HepG2 (cell line): Measurements from ENCODE around the gene TNFSF13B. TPM values are rescaled to one million over a fixed set of nuclear protein-coding genes. Genes with fewer than 3 reads are reported as not detected.

Experiments
- ATAC-seq: fragments of 200-7000 bp; cut with Tn5 transposase; 3 replicates; pipeline ENCODE4 v1.9.1; 2020; ENCODE audit warnings: mild to moderate bottlenecking, moderate library complexity
- BruUV-seq: library from RNA; stranded (reverse); fragments of 400-500 nt; replicated peaks from 2 replicates; lab custom pipeline; 2021; lab: Mats Ljungman, UMichigan
- CTCF ChIA-PET: fragments of 300-600 bp; formaldehyde crosslinking; extraction: SDS; loops from one replicate; lab custom pipeline; 2021; ENCODE audit warnings: low total read pairs, inconsistent platforms, low intra/inter-chr PET ratio; lab: Yijun Ruan, JAX
- POLR2A ChIA-PET: fragments of 350-600 bp; sonication (Branson Sonifier 250); formaldehyde crosslinking; loops from one replicate; lab custom pipeline; 2020; ENCODE audit warnings: antibody characterized with exemption, inconsistent platforms; lab: Yijun Ruan, JAX
- DNase-seq: peaks from one replicate; pipeline ENCODE4 v3.0.0-alpha.2; 2015; ENCODE audit warnings: low spot score
- FAIRE-seq: peaks from 3 replicates; lab custom pipeline; 2011; peaks lifted over from hg19 to GRCh38; lab: Jason Lieb, UNC
- H2AFZ ChIP-seq: one replicate; pipeline ENCODE4 v1.6.1; 2011; ENCODE audit warnings: low read length, inconsistent platforms
- H3K27ac ChIP-seq: fragments of 300-600 bp; 3 replicates; pipeline ENCODE4 v1.8.0; 2011; ENCODE audit warnings: mixed run types, mild to moderate bottlenecking, mixed read lengths, low read length, inconsistent platforms; ENCODE audit not compliant: insufficient read depth; ENCODE audit errors: extremely low read length
- H3K27me3 ChIP-seq, 2 experiments: fragments of 200-600 bp in 1 of 2; 2 replicates in 1 of 2; 3 replicates in 1 of 2; pipeline versions ENCODE4 v1.6.0 to v1.8.0; 2011; ENCODE audit warnings: low read length in 2 of 2, mild to moderate bottlenecking in 2 of 2, moderate library complexity in 2 of 2, inconsistent platforms in 1 of 2; ENCODE audit not compliant: insufficient read depth in 2 of 2, control insufficient read depth in 1 of 2
- H3K36me3 ChIP-seq, 2 experiments: fragments of 200-600 bp in 1 of 2; replicated peaks in 1 of 2; 2 replicates in 1 of 2; 3 replicates in 1 of 2; pipeline versions ENCODE4 v1.5.1 to v1.8.0; 2011; ENCODE audit warnings: low read length in 2 of 2, inconsistent platforms in 1 of 2; ENCODE audit not compliant: insufficient read depth in 2 of 2, control insufficient read depth in 1 of 2
- H3K4me1 ChIP-seq: 2 replicates; pipeline ENCODE4 v1.5.1; 2012; ENCODE audit warnings: low read length, inconsistent platforms; ENCODE audit not compliant: insufficient read depth
- H3K4me2 ChIP-seq: 2 replicates; pipeline ENCODE4 v1.6.0; 2011; ENCODE audit warnings: low read depth, low read length, inconsistent platforms
- H3K4me3 ChIP-seq, 3 experiments: fragments of 200-600 bp in 1 of 3; sonication (generic), shearing (Covaris generic) in 1 of 3; replicated peaks in 1 of 3; 2 replicates each; pipeline ENCODE4 v1.5.1; 2011 to 2016; ENCODE audit warnings: low read length in 3 of 3, inconsistent platforms in 2 of 3, low read depth in 2 of 3, mild to moderate bottlenecking in 2 of 3, control low read depth in 1 of 3, mixed read lengths in 1 of 3; ENCODE audit not compliant: insufficient read depth in 1 of 3
- H3K79me2 ChIP-seq: one replicate; pipeline ENCODE4 v1.6.1; 2011; ENCODE audit warnings: low read length, inconsistent platforms; ENCODE audit not compliant: insufficient read depth
- H3K9ac ChIP-seq: 2 replicates; pipeline ENCODE4 v1.6.0; 2011; ENCODE audit warnings: mild to moderate bottlenecking, low read depth, low read length, inconsistent platforms; ENCODE audit not compliant: insufficient read depth
- H3K9me3 ChIP-seq: 2 replicates; pipeline ENCODE4 v1.5.1; 2012; ENCODE audit warnings: mild to moderate bottlenecking, low read length
- H4K20me1 ChIP-seq: 2 replicates; pipeline ENCODE4 v1.6.0; 2011; ENCODE audit warnings: inconsistent platforms, mild to moderate bottlenecking, low read length, moderate library complexity; ENCODE audit not compliant: insufficient read depth
- ATRX ChIP-seq: sonication (generic); formaldehyde crosslinking; IDR thresholded peaks from 2 replicates; pipeline ENCODE4 v1.4.0; 2020; ENCODE audit warnings: missing genetic modification reagents, borderline replicate concordance
- HDAC2 ChIP-seq: sonication (generic); formaldehyde crosslinking; IDR thresholded peaks from 2 replicates; pipeline ENCODE4 v1.4.0; 2020; ENCODE audit warnings: missing genetic modification reagents
- POLR2AphosphoS2 ChIP-seq: IDR thresholded peaks from 2 replicates; pipeline ENCODE4 v1.6.1; 2011; ENCODE audit warnings: low read depth, low read length, improper control_type of control experiment
- SNAPC2 ChIP-seq: sonication (generic); formaldehyde crosslinking; IDR thresholded peaks from 2 replicates; pipeline ENCODE4 v1.8.1; 2022; ENCODE audit warnings: mild to moderate bottlenecking, missing genetic modification reagents
- SOX13 ChIP-seq, 3 experiments: fragments of 450-650 bp in 1 of 3; sonication (generic) in 1 of 3; formaldehyde crosslinking in 1 of 3; IDR thresholded peaks in 2 of 3; conservative IDR thresholded peaks in 1 of 3; 2 replicates each; pipeline versions ENCODE4 v1.5.0 to v1.6.1; 2016 to 2020; ENCODE audit warnings: antibody characterized with exemption in 1 of 3, mild to moderate bottlenecking in 1 of 3, missing compliant biosample characterization in 1 of 3, missing genetic modification reagents in 1 of 3, moderate library complexity in 1 of 3
- TAF15 ChIP-seq: fragments of 200-400 bp; formaldehyde crosslinking; IDR thresholded peaks from one replicate; pipeline ENCODE4 v1.6.1; 2018; ENCODE audit warnings: mild to moderate bottlenecking, low read depth, low read length; ENCODE audit not compliant: poor library complexity, severe bottlenecking
- ZFP90 ChIP-seq: sonication (generic); formaldehyde crosslinking; IDR thresholded peaks from 2 replicates; pipeline ENCODE4 v1.8.0; 2022; ENCODE audit warnings: missing genetic modification reagents, mild to moderate bottlenecking, inconsistent platforms, borderline replicate concordance
- ZNF629 ChIP-seq: sonication (generic); formaldehyde crosslinking; conservative IDR thresholded peaks from 2 replicates; pipeline ENCODE4 v1.5.0; 2020; ENCODE audit warnings: missing genetic modification reagents
- WGBS: methylation state at CpG from one replicate; pipeline ENCODE4 v1.1.6; 2017; ENCODE audit warnings: low lambda C conversion rate; 5-methylcytosine and 5-hydroxymethylcytosine counted together
- in situ Hi-C: cut with HindIII; loops from 2 replicates; pipeline ENCODE4 v1.10.0; 2017; ENCODE audit warnings: low pct_unique_long_range_greater_than_20kb; ENCODE audit not compliant: extremely low pct_ligation_motif_present
- intact Hi-C: fragments of 100-400 bp; cut with micrococcal nuclease; formaldehyde crosslinking; loops from one replicate; pipeline ENCODE4 v1.10.0; 2022; ENCODE audit not compliant: unreplicated experiment
- polyA plus RNA-seq, 8 experiments: library from polyadenylated mRNA; depleted of rRNA in 3 of 8; stranded (reverse) in 7 of 8; unstranded in 1 of 8; fragments of >200 nt; fragmentation: Illumina TruSeq in 4 of 8; extraction: Trizol in 4 of 8; gene quantifications; 2 replicates each; pipeline versions ENCODE4 v1.2.1 to v1.2.3, GENCODE V29; 2011 to 2016; ENCODE audit warnings: low read depth in 4 of 8, missing spikeins in 1 of 8, mixed read lengths in 1 of 8; ENCODE audit not compliant: insufficient read depth in 1 of 8
- total RNA-seq, 5 experiments: library from RNA; depleted of rRNA; stranded (reverse); fragments of >200 nt; fragmentation: Illumina TruSeq; extraction: Trizol; gene quantifications; 2 replicates each; pipeline ENCODE4 v1.2.3, GENCODE V29; 2016; ENCODE audit warnings: low read depth in 1 of 5
- TF ChIP-seq, protein P1 (sequence below), 2 experiments: sonication (generic) in 1 of 2; formaldehyde crosslinking in 1 of 2; IDR thresholded peaks; 2 replicates each; pipeline versions ENCODE4 v1.4.0 to v1.6.1; 2016 to 2020; ENCODE audit warnings: borderline replicate concordance in 1 of 2, low read depth in 1 of 2, mild to moderate bottlenecking in 1 of 2, missing genetic modification reagents in 1 of 2
- TF ChIP-seq, protein P2 (sequence below): sonication (generic); formaldehyde crosslinking; IDR thresholded peaks from 2 replicates; pipeline ENCODE4 v1.8.0; 2022; ENCODE audit warnings: mild to moderate bottlenecking, missing genetic modification reagents, moderate library complexity

TNFSF13B gene
- total and polyA plus RNA-seq, 2 of the 13 experiments (the other 11 are each of a cell fraction or from before 2014, with no cell fraction given): 0.13 to 0.20 TPM

DNA sequence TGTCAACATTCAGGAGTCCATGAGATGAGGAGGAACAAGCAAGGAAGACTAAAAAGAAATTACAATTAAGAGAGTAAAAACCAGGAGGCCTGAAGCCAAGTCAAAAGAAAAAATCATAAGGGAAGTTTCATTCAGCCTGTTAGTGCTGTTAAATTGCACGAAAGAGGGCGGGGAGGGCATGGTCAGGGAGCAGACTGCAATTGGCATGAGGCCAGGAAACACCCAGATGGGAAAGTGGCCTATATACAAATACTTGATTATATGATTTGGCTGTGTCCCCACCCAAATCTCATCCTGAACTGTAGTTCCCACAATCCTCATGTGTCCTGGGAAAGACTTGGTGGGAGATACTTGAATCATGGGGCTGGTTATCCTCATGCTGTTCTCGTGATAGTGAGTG lies 43.9 kb downstream of the TNFSF13B start:
- WGBS: 3% methylated on average over 3 of the region's 3 CpGs

More for the DNA sequence above, 43.9 kb downstream of the TNFSF13B start:
- DNase-seq (no peak), FAIRE-seq (no peak), ATAC-seq (no peak)
- POLR2A ChIA-PET: no interaction called here
- intact Hi-C loops: no loop called here
- no peaks in the 10 kb centered on the region for H3K79me2 ChIP-seq
- H3K4me1 ChIP-seq: no peaks in the 10 kb centered on the region
- H3K36me3 ChIP-seq: no peaks in the 10 kb centered on the region
- CTCF ChIA-PET: no interaction called here
- H4K20me1 ChIP-seq: no peaks in the 10 kb centered on the region
- BruUV-seq: no TSS peak
- H3K9ac ChIP-seq: no peak overlapping the region
- in situ Hi-C loops: no loop called here
- H2AFZ ChIP-seq: no peak overlapping the region
- no peaks in the 10 kb centered on the region for H3K27me3 ChIP-seq
- no peak overlapping the region for H3K27ac ChIP-seq
- TF ChIP-seq ZFP90 (CRISPR knock-in tag) (no peak), POLR2AphosphoS2 (no peak), SOX13 (IDR thresholded peaks at IDR 0.05) (no peak), SOX13 (CRISPR knock-in tag; conservative IDR thresholded peaks at IDR 0.05 in 1 of 2, IDR thresholded peaks at IDR 0.05 in 1 of 2) (no peak), HDAC2 (no peak), ATRX (no peak), TAF15 (no peak), ZNF629 (CRISPR knock-in tag) (no peak), SNAPC2 (CRISPR knock-in tag) (no peak)
- TF ChIP-seq, protein P1, sequence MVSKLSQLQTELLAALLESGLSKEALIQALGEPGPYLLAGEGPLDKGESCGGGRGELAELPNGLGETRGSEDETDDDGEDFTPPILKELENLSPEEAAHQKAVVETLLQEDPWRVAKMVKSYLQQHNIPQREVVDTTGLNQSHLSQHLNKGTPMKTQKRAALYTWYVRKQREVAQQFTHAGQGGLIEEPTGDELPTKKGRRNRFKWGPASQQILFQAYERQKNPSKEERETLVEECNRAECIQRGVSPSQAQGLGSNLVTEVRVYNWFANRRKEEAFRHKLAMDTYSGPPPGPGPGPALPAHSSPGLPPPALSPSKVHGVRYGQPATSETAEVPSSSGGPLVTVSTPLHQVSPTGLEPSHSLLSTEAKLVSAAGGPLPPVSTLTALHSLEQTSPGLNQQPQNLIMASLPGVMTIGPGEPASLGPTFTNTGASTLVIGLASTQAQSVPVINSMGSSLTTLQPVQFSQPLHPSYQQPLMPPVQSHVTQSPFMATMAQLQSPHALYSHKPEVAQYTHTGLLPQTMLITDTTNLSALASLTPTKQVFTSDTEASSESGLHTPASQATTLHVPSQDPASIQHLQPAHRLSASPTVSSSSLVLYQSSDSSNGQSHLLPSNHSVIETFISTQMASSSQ (IDR thresholded peaks at IDR 0.05; ENCODE audit: low read depth): no peak
- TF ChIP-seq, protein P1 (CRISPR knock-in tag; IDR thresholded peaks at IDR 0.05; ENCODE audit: borderline replicate concordance): no peak
- TF ChIP-seq, protein P2, sequence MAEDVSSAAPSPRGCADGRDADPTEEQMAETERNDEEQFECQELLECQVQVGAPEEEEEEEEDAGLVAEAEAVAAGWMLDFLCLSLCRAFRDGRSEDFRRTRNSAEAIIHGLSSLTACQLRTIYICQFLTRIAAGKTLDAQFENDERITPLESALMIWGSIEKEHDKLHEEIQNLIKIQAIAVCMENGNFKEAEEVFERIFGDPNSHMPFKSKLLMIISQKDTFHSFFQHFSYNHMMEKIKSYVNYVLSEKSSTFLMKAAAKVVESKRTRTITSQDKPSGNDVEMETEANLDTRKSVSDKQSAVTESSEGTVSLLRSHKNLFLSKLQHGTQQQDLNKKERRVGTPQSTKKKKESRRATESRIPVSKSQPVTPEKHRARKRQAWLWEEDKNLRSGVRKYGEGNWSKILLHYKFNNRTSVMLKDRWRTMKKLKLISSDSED: no peak
- H3K4me3 ChIP-seq: no peak overlapping the region
- H3K9me3 ChIP-seq: peaks cover 4% of the 10 kb centered on the region; the same call in 1 of the 2 replicates
- H3K4me2 ChIP-seq: no peak overlapping the region
